Colonic mucosa (tissue), 4 donors: ENCODE measurements around the gene FAM110D. TPM values are rescaled to one million over a fixed set of nuclear protein-coding genes. Genes with fewer than 3 reads are reported as not detected.

ENCODE experiments used
- DNase-seq: peaks from one replicate; pipeline ENCODE4 v3.0.0-alpha.2; 2020
- H3K27ac ChIP-seq: fragments of 200-600 bp; one replicate; pipeline ENCODE4 v1.8.0; 2021
- H3K27me3 ChIP-seq: fragments of 200-600 bp; one replicate; pipeline ENCODE4 v1.8.0; 2021
- H3K36me3 ChIP-seq: fragments of 200-600 bp; one replicate; pipeline ENCODE4 v1.8.0; 2021
- H3K4me1 ChIP-seq: fragments of 200-600 bp; one replicate; pipeline ENCODE4 v1.8.0; 2021; ENCODE audit warnings: mild to moderate bottlenecking
- H3K4me3 ChIP-seq: fragments of 200-600 bp; one replicate; pipeline ENCODE4 v1.8.0; 2021
- H3K9ac ChIP-seq, 2 donors: one replicate each; pipeline ENCODE4 v1.7.0; 2013; ENCODE audit warnings: control low read depth in 2 of 2, low read depth in 2 of 2, low read length in 2 of 2
- H3K9me3 ChIP-seq: fragments of 200-600 bp; one replicate; pipeline ENCODE4 v1.8.0; 2021
- CTCF ChIP-seq: fragments of 200-600 bp; IDR thresholded peaks from one replicate; pipeline ENCODE4 v1.8.0; 2022; ENCODE audit warnings: antibody characterized with exemption, mild to moderate bottlenecking
- intact Hi-C: fragments of 100-400 bp; cut with DNase I; formaldehyde crosslinking; loops from one replicate; pipeline ENCODE4 v1.14.1; 2022
- total RNA-seq, 2 donors: library from RNA; stranded (reverse); fragmentation: NEBNext Ultra II Directional in 1 of 2; extraction: Animal tissue kit (Norgen Biotek cat#: 25700) in 1 of 2; gene quantifications; one replicate each; pipeline ENCODE4 v1.2.1, GENCODE V29; 2021
- donor health status: healthy.
- donor health status: DM: no; HTN: no; CAD: no.
- donor health status: DM: no; HTN: no; CAD: no.

Gene FAM110D
- total RNA-seq, 2 donors from 2014 or later = 0.57 to 1.1 TPM

GRCh38 chr1:26189751-26190275 lies 30.9 kb downstream of the FAM110D start:
- no peak overlapping the region for H3K4me3 ChIP-seq
- no peak overlapping the region for H3K9ac ChIP-seq
- TF ChIP-seq CTCF = no peak
- H3K4me1 ChIP-seq = no peaks in the 10 kb centered on the region
- intact Hi-C loops = no loop called here
- DNase-seq = no peak
- no peak overlapping the region for H3K27ac ChIP-seq
- no peaks in the 10 kb centered on the region for H3K36me3 ChIP-seq
- H3K27me3 ChIP-seq = no peaks in the 10 kb centered on the region
- no peaks in the 10 kb centered on the region for H3K9me3 ChIP-seq

- Histone ChIP-seq H3K4me1 (no peaks in the 10 kb centered on the region), H3K36me3 (no peaks in the 10 kb centered on the region), H3K9ac (no peak within 1 kb of the TSS), H3K27me3 (no peaks in the 10 kb centered on the region), H3K9me3 (no peaks in the 10 kb centered on the region), H3K27ac (no peak within 1 kb of the TSS), H3K4me3 (no peak within 1 kb of the TSS)
- peak; percentile 13 for TF ChIP-seq CTCF
- intact Hi-C loops = no loop called here
- no peak for DNase-seq
Measured at GRCh38 chr1:26190373-26190987, 31.6 kb downstream of the FAM110D start, which contains the start of gene CATSPER4. Gene CATSPER4 (plus strand): TSS chr1:26190602. CDS start chr1:26190628, 26 bp downstream.

- Histone ChIP-seq H3K4me1 (no peaks in the 10 kb centered on the region), H3K4me3 (no peak overlapping the region), H3K9me3 (no peaks in the 10 kb centered on the region), H3K36me3 (no peaks in the 10 kb centered on the region), H3K27me3 (no peaks in the 10 kb centered on the region), H3K27ac (no peak overlapping the region), H3K9ac (no peak overlapping the region)
- no peak for TF ChIP-seq CTCF
- DNase-seq = no peak
- intact Hi-C loops = no loop called here
Measured at GRCh38 chr1:26191739-26192138, 32.9 kb downstream of the FAM110D start.

GRCh38 chr1:26195805-26196204 lies 36.9 kb downstream of the FAM110D start:
- intact Hi-C loops = no loop called here
- Histone ChIP-seq H3K9me3 (no peaks in the 10 kb centered on the region), H3K4me3 (no peak overlapping the region), H3K27ac (no peak overlapping the region), H3K36me3 (no peaks in the 10 kb centered on the region), H3K9ac (no peak overlapping the region), H3K27me3 (no peaks in the 10 kb centered on the region), H3K4me1 (no peaks in the 10 kb centered on the region)
- TF ChIP-seq CTCF = no peak
- DNase-seq = no peak

GRCh38 chr1:26197301-26197700 lies 38.4 kb downstream of the FAM110D start:
- no peaks in the 10 kb centered on the region for H3K36me3 ChIP-seq
- H3K27ac ChIP-seq = no peak overlapping the region
- intact Hi-C loops = no loop called here
- H3K4me1 ChIP-seq = no peaks in the 10 kb centered on the region
- no peak for TF ChIP-seq CTCF
- H3K27me3 ChIP-seq = no peaks in the 10 kb centered on the region
- H3K4me3 ChIP-seq = no peak overlapping the region
- H3K9ac ChIP-seq = no peak overlapping the region
- DNase-seq = no peak
- no peaks in the 10 kb centered on the region for H3K9me3 ChIP-seq
